Trophoblast cell (in vitro differentiated cells and primary cell): Measurements from ENCODE around the gene ZBED1.
"Not testable (repeated sequence)": the region's sequence is repeated elsewhere in the genome, so short reads cannot be mapped to it uniquely, and the experiment has no call there.

Experiments
- DNase-seq, 2 donors: peaks; one replicate each; pipeline ENCODE4 v3.0.0-alpha.2; 2016
- H2AFZ ChIP-seq: 2 replicates; pipeline ENCODE4 v1.6.1; 2013; ENCODE audit warnings: low read length, moderate library complexity, mild to moderate bottlenecking; ENCODE audit not compliant: insufficient read depth, poor library complexity
- H2AK5ac ChIP-seq: 2 replicates; pipeline ENCODE4 v1.6.1; 2013; ENCODE audit warnings: mild to moderate bottlenecking, low read length
- H2BK120ac ChIP-seq: 2 replicates; pipeline ENCODE4 v1.6.1; 2013; ENCODE audit warnings: low read length, mild to moderate bottlenecking, moderate library complexity; ENCODE audit not compliant: insufficient read depth, poor library complexity
- H2BK12ac ChIP-seq: 2 replicates; pipeline ENCODE4 v1.6.1; 2013; ENCODE audit warnings: mild to moderate bottlenecking, low read length, moderate library complexity
- H2BK5ac ChIP-seq: 2 replicates; pipeline ENCODE4 v1.6.1; 2013; ENCODE audit warnings: low read length, low read depth, moderate library complexity, mild to moderate bottlenecking; ENCODE audit not compliant: poor library complexity
- H3K14ac ChIP-seq: 2 replicates; pipeline ENCODE4 v1.6.1; 2013; ENCODE audit warnings: mild to moderate bottlenecking, low read length
- H3K18ac ChIP-seq: 2 replicates; pipeline ENCODE4 v1.6.1; 2013; ENCODE audit warnings: mild to moderate bottlenecking, low read length
- H3K23ac ChIP-seq: 2 replicates; pipeline ENCODE4 v1.6.1; 2013; ENCODE audit warnings: low read length
- H3K27ac ChIP-seq: 2 replicates; pipeline ENCODE4 v1.5.1; 2013; ENCODE audit warnings: low read depth, mild to moderate bottlenecking, inconsistent platforms, low read length, moderate library complexity
- H3K27me3 ChIP-seq: 2 replicates; pipeline ENCODE4 v1.6.1; 2013; ENCODE audit warnings: inconsistent platforms, mild to moderate bottlenecking, low read length, moderate library complexity; ENCODE audit not compliant: insufficient read depth
- H3K36me3 ChIP-seq, 2 experiments: 1 replicate in 1 of 2; 2 replicates in 1 of 2; pipeline ENCODE4 v1.6.1; 2013; ENCODE audit warnings: low read length in 2 of 2, mild to moderate bottlenecking in 2 of 2, moderate library complexity in 1 of 2; ENCODE audit not compliant: insufficient read depth in 2 of 2, control insufficient read depth in 1 of 2
- H3K4ac ChIP-seq: 2 replicates; pipeline ENCODE4 v1.6.1; 2013; ENCODE audit warnings: low read depth, mild to moderate bottlenecking, low read length, moderate library complexity
- H3K4me1 ChIP-seq, 2 experiments: 1 replicate in 1 of 2; 2 replicates in 1 of 2; pipeline ENCODE4 v1.6.1; 2013; ENCODE audit warnings: low read length in 2 of 2, mild to moderate bottlenecking in 2 of 2, moderate library complexity in 1 of 2; ENCODE audit not compliant: insufficient read depth in 2 of 2, control insufficient read depth in 1 of 2
- H3K4me2 ChIP-seq: 2 replicates; pipeline ENCODE4 v1.6.1; 2013; ENCODE audit warnings: inconsistent platforms, mild to moderate bottlenecking, low read length, moderate library complexity
- H3K4me3 ChIP-seq: 2 replicates; pipeline ENCODE4 v1.5.1; 2013; ENCODE audit warnings: mild to moderate bottlenecking, low read depth, low read length, inconsistent platforms
- H3K79me1 ChIP-seq: one replicate; pipeline ENCODE4 v1.6.1; 2013; ENCODE audit warnings: low read length
- H3K79me2 ChIP-seq: 2 replicates; pipeline ENCODE4 v1.6.1; 2013; ENCODE audit warnings: low read length, mild to moderate bottlenecking; ENCODE audit not compliant: control insufficient read depth, insufficient read depth, poor library complexity
- H3K9ac ChIP-seq: 2 replicates; pipeline ENCODE4 v1.6.1; 2013; ENCODE audit warnings: mild to moderate bottlenecking, low read length
- H3K9me3 ChIP-seq: 2 replicates; pipeline ENCODE4 v1.6.1; 2013; ENCODE audit warnings: low read depth, mild to moderate bottlenecking, control low read depth, inconsistent platforms, low read length; ENCODE audit not compliant: insufficient read depth
- H4K12ac ChIP-seq: 2 replicates; pipeline ENCODE4 v1.6.1; 2013; ENCODE audit warnings: low read depth, mild to moderate bottlenecking, low read length, moderate library complexity
- H4K8ac ChIP-seq: 2 replicates; pipeline ENCODE4 v1.6.1; 2013; ENCODE audit warnings: low read depth, mild to moderate bottlenecking, low read length, moderate library complexity
- H4K91ac ChIP-seq: one replicate; pipeline ENCODE4 v1.6.1; 2013; ENCODE audit warnings: low read depth, mild to moderate bottlenecking, low read length, moderate library complexity
- WGBS: extraction: QIAGEN DNeasy Blood & Tissue Kit; methylation state at CpG from one replicate; pipeline ENCODE4 v1.1.7; 2013; ENCODE audit warnings: missing lambda C conversion rate; ENCODE audit not compliant: insufficient read length, insufficient coverage; ENCODE audit errors: extremely low coverage; 5-methylcytosine and 5-hydroxymethylcytosine counted together

ZBED1 gene

GRCh38 chrX:2484721-2485648 lies 15.8 kb downstream of the ZBED1 start:
- Histone ChIP-seq H3K36me3 (peaks cover 35 to 36% of the 10 kb centered on the region in 2 experiments), H3K23ac (no peak overlapping the region), H2BK12ac (no peak overlapping the region), H4K91ac (no peak overlapping the region), H3K4me3 (no peak overlapping the region), H2BK120ac (no peak overlapping the region), H3K4me2 (no peak overlapping the region), H3K4me1 (no peaks in the 10 kb centered on the region), H3K9me3 (no peaks in the 10 kb centered on the region), H3K79me1 (no peaks in the 10 kb centered on the region), H2AK5ac (no peak overlapping the region), H3K27ac (no peak overlapping the region), H3K18ac (no peak overlapping the region), H2BK5ac (no peak overlapping the region), H3K9ac (no peak overlapping the region), H3K79me2 (no peaks in the 10 kb centered on the region), H3K4ac (peak overlapping the region; percentile 50), H3K27me3 (no peaks in the 10 kb centered on the region), H3K14ac (no peak overlapping the region), H4K8ac (no peak overlapping the region), H4K12ac (no peak overlapping the region), H2AFZ (no peak overlapping the region)
- no peak for DNase-seq
- no CpG with 5 or more reads among the region's 26 CpGs for whole genome bisulfite sequencing

- no peak overlapping the region for H4K8ac ChIP-seq
- no peak overlapping the region for H2AFZ ChIP-seq
- no peak overlapping the region for H3K14ac ChIP-seq
- no peak overlapping the region for H3K27ac ChIP-seq
- DNase-seq: no peak
- H3K4ac ChIP-seq: no peak overlapping the region
- H3K79me2 ChIP-seq: no peaks in the 10 kb centered on the region
- H3K4me1 ChIP-seq: no peaks in the 10 kb centered on the region
- no peaks in the 10 kb centered on the region for H3K79me1 ChIP-seq
- no peak overlapping the region for H4K91ac ChIP-seq
- H3K9ac ChIP-seq: no peak overlapping the region
- H2BK120ac ChIP-seq: no peak overlapping the region
- H2AK5ac ChIP-seq: no peak overlapping the region
- H3K18ac ChIP-seq: no peak overlapping the region
- no peak overlapping the region for H3K23ac ChIP-seq
- no peak overlapping the region for H2BK5ac ChIP-seq
- H2BK12ac ChIP-seq: no peak overlapping the region
- H3K4me2 ChIP-seq: no peak overlapping the region
- H3K4me3 ChIP-seq: no peak overlapping the region
- H3K36me3 ChIP-seq: peaks cover 28 to 29% of the 10 kb centered on the region in 2 experiments
- no peak overlapping the region for H4K12ac ChIP-seq
- no CpG with 5 or more reads among the region's 12 CpGs for WGBS
- H3K9me3 ChIP-seq: peaks cover 2% of the 10 kb centered on the region
- H3K27me3 ChIP-seq: no peaks in the 10 kb centered on the region
These were observed 16.5 kb downstream of the ZBED1 start for GRCh38 chrX:2484256-2484655.

GRCh38 chrX:2483398-2484060 lies 17.2 kb downstream of the ZBED1 start:
- Histone ChIP-seq H2AFZ (no peak overlapping the region), H4K12ac (no peak overlapping the region)
- WGBS: no CpG with 5 or more reads among the region's 16 CpGs

GRCh38 chrX:2481597-2481996 lies 19.2 kb downstream of the ZBED1 start:
- not testable (repeated sequence) for H3K4ac ChIP-seq, H3K4me1 ChIP-seq, H3K27me3 ChIP-seq, H3K18ac ChIP-seq, H3K9ac ChIP-seq, H4K91ac ChIP-seq, H3K4me3 ChIP-seq, DNase-seq, H3K23ac ChIP-seq, H4K12ac ChIP-seq, H3K36me3 ChIP-seq, H2AFZ ChIP-seq, H3K14ac ChIP-seq, H3K9me3 ChIP-seq, H2BK5ac ChIP-seq, H3K4me2 ChIP-seq, H3K27ac ChIP-seq, H3K79me1 ChIP-seq, H2AK5ac ChIP-seq, H2BK12ac ChIP-seq, H3K79me2 ChIP-seq, H2BK120ac ChIP-seq, H4K8ac ChIP-seq
- no CpG with 5 or more reads among the region's 12 CpGs for WGBS

More at GRCh38 chrX:2483398-2484060, 17.2 kb downstream of the ZBED1 start:
- Histone ChIP-seq H3K14ac (no peak overlapping the region), H4K8ac (no peak overlapping the region), H2BK12ac (no peak overlapping the region), H2BK5ac (no peak overlapping the region), H3K4ac (no peak overlapping the region), H3K27ac (no peak overlapping the region), H3K4me1 (peaks cover under 1% of the 10 kb centered on the region in 2 experiments), H3K79me1 (no peaks in the 10 kb centered on the region), H4K91ac (no peak overlapping the region), H3K36me3 (peaks cover 20 to 22% of the 10 kb centered on the region in 2 experiments), H3K23ac (no peak overlapping the region), H3K4me3 (no peak overlapping the region), H3K79me2 (no peaks in the 10 kb centered on the region), H3K4me2 (no peak overlapping the region), H3K9me3 (peaks cover 3% of the 10 kb centered on the region), H3K27me3 (no peaks in the 10 kb centered on the region), H3K18ac (no peak overlapping the region), H2AK5ac (no peak overlapping the region), H2BK120ac (no peak overlapping the region), H3K9ac (no peak overlapping the region)
- no peak for DNase-seq
